SU-DHL-6 (cell line): ENCODE data around the gene SLC5A10.
"Not testable (repeated sequence)": the region's sequence is repeated elsewhere in the genome, so short reads cannot be mapped to it uniquely, and the experiment has no call there.

ENCODE experiments used
- EZH2phosphoT487 ChIP-seq: fragments of 200-600 bp; sonication (generic), shearing (Covaris generic); conservative IDR thresholded peaks from 2 replicates; pipeline ENCODE4 v1.6.1; 2018; ENCODE audit warnings: mild to moderate bottlenecking, antibody characterized with exemption, low read length, moderate library complexity, mixed read lengths
- TF ChIP-seq, protein P1 (sequence below): fragments of 200-600 bp; sonication (generic); IDR thresholded peaks from one replicate; pipeline ENCODE4 v1.5.1; 2017; ENCODE audit warnings: antibody characterized with exemption, mild to moderate bottlenecking, low read length, moderate library complexity; ENCODE audit not compliant: insufficient read depth, poor library complexity, severe bottlenecking

DNA sequence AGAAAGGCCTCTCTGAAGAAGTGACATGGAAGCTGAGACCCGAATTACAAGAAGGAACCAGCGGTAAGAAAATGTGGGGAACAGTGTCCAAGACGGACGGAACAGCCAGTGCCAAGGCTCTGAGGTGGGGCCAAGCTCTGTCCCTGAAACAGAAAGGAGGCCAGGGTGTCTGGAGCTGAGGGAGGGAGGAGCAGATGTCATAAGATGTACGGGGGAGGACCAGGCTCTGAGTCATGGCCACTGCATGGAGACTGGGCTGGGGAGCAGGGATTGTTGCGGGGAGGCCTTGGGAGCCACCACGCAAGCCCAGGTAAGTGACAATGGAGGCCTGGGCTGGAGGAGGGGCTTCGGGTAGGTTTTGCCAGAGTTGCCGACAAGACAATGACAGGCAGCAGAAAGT is 92.7 kb downstream of the SLC5A10 start:
- TF ChIP-seq, protein P1, sequence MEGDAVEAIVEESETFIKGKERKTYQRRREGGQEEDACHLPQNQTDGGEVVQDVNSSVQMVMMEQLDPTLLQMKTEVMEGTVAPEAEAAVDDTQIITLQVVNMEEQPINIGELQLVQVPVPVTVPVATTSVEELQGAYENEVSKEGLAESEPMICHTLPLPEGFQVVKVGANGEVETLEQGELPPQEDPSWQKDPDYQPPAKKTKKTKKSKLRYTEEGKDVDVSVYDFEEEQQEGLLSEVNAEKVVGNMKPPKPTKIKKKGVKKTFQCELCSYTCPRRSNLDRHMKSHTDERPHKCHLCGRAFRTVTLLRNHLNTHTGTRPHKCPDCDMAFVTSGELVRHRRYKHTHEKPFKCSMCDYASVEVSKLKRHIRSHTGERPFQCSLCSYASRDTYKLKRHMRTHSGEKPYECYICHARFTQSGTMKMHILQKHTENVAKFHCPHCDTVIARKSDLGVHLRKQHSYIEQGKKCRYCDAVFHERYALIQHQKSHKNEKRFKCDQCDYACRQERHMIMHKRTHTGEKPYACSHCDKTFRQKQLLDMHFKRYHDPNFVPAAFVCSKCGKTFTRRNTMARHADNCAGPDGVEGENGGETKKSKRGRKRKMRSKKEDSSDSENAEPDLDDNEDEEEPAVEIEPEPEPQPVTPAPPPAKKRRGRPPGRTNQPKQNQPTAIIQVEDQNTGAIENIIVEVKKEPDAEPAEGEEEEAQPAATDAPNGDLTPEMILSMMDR, result not testable (repeated sequence)
- TF ChIP-seq EZH2phosphoT487, result not testable (repeated sequence)
